HEK293 (cell line): Measurements from ENCODE around the gene ANO9.

Experiments used
- RBAK ChIP-seq: fragments of 450-650 bp; formaldehyde crosslinking; IDR thresholded peaks from 2 replicates; pipeline ENCODE4 v1.5.1; 2016; ENCODE audit warnings: missing biosample characterization, missing genetic modification characterization
- SETDB1 ChIP-seq: IDR thresholded peaks from one replicate; pipeline ENCODE4 v1.6.1; 2017; ENCODE audit warnings: mild to moderate bottlenecking, low read length, moderate library complexity, mixed read lengths; ENCODE audit not compliant: insufficient read length
- SP3 ChIP-seq: fragments of 450-650 bp; formaldehyde crosslinking; IDR thresholded peaks from 2 replicates; pipeline ENCODE4 v1.5.1; 2016; ENCODE audit warnings: missing biosample characterization, missing genetic modification characterization
- ZBTB21 ChIP-seq: fragments of 450-650 bp; formaldehyde crosslinking; IDR thresholded peaks from 2 replicates; pipeline ENCODE4 v1.5.1; 2017; ENCODE audit warnings: missing biosample characterization, missing genetic modification characterization
- ZFP41 ChIP-seq: fragments of 450-650 bp; formaldehyde crosslinking; IDR thresholded peaks from 2 replicates; pipeline ENCODE4 v1.5.1; 2016; ENCODE audit warnings: missing biosample characterization, missing genetic modification characterization, borderline replicate concordance
- ZNF274 ChIP-seq, 2 experiments: fragments of 200-500 bp in 1 of 2; fragments of 450-650 bp in 1 of 2; sonication (Bioruptor generic) in 1 of 2; formaldehyde crosslinking in 1 of 2; IDR thresholded peaks; 2 replicates each; pipeline versions ENCODE4 v1.5.1 to v1.6.1; 2014 to 2016; ENCODE audit warnings: borderline replicate concordance in 1 of 2, inconsistent platforms in 1 of 2, low read length in 1 of 2, missing biosample characterization in 1 of 2, missing genetic modification characterization in 1 of 2
- ZNF558 ChIP-seq: fragments of 450-650 bp; formaldehyde crosslinking; IDR thresholded peaks from 2 replicates; pipeline ENCODE4 v1.5.1; 2016; ENCODE audit warnings: missing biosample characterization, missing genetic modification characterization
- ZNF664 ChIP-seq: fragments of 450-650 bp; formaldehyde crosslinking; IDR thresholded peaks from 2 replicates; pipeline ENCODE4 v1.5.1; 2016; ENCODE audit warnings: missing biosample characterization, missing genetic modification characterization
- TF ChIP-seq, protein P1 (sequence below): fragments of 450-650 bp; formaldehyde crosslinking; IDR thresholded peaks from 2 replicates; pipeline ENCODE4 v1.5.1; 2016; ENCODE audit warnings: missing biosample characterization, missing genetic modification characterization
- TF ChIP-seq, protein P2 (sequence below): fragments of 450-650 bp; formaldehyde crosslinking; IDR thresholded peaks from 2 replicates; pipeline ENCODE4 v1.5.1; 2016; ENCODE audit warnings: missing biosample characterization, missing genetic modification characterization
- TF ChIP-seq, protein P3 (sequence below): fragments of 450-650 bp; formaldehyde crosslinking; IDR thresholded peaks from 2 replicates; pipeline ENCODE4 v1.5.1; 2017; ENCODE audit warnings: missing biosample characterization, missing genetic modification characterization

DNA sequence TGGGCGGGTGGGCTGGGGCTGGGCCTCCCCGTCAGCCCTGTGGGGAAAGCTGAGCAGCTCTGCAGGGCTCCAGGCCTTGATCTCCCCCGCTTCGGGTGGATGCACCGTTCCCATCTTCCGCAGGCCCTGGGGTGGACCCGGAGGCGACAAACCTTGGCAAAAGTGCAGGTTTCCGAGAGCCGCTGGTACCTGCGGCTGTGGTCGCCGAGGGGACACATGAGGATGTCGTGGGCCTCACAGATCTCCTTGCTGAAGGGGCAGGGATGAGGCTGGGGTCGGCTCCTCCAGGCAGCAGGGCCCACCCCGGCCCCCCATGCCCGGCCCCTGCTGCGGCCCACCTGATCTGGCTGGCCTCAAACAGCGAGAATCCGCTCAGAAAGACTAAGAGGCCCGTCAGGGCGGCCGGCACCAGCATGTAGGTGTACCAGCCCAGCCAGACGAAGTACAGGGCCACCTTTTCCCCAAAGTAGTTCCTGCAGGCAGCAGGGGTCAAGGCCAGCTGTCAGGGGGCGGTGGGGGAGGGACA is 11.8 kb downstream of the ANO9 start:
- no peak for TF ChIP-seq SP3
- no peak for TF ChIP-seq ZBTB21 (tag by site-specific recombination)
- TF ChIP-seq, protein P1, sequence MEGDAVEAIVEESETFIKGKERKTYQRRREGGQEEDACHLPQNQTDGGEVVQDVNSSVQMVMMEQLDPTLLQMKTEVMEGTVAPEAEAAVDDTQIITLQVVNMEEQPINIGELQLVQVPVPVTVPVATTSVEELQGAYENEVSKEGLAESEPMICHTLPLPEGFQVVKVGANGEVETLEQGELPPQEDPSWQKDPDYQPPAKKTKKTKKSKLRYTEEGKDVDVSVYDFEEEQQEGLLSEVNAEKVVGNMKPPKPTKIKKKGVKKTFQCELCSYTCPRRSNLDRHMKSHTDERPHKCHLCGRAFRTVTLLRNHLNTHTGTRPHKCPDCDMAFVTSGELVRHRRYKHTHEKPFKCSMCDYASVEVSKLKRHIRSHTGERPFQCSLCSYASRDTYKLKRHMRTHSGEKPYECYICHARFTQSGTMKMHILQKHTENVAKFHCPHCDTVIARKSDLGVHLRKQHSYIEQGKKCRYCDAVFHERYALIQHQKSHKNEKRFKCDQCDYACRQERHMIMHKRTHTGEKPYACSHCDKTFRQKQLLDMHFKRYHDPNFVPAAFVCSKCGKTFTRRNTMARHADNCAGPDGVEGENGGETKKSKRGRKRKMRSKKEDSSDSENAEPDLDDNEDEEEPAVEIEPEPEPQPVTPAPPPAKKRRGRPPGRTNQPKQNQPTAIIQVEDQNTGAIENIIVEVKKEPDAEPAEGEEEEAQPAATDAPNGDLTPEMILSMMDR (tag by site-specific recombination), result no peak
- no peak for TF ChIP-seq SETDB1
- TF ChIP-seq ZNF664, result no peak
- no peak for TF ChIP-seq ZFP41 (tag by site-specific recombination)
- no peak for TF ChIP-seq ZNF558 (tag by site-specific recombination)
- TF ChIP-seq ZNF274 (IDR thresholded peaks at IDR 0.05; ENCODE audit: low read length), result no peak
- no peak for TF ChIP-seq ZNF274 (tag by site-specific recombination; IDR thresholded peaks at IDR 0.05; ENCODE audit: borderline replicate concordance)
- TF ChIP-seq, protein P2, sequence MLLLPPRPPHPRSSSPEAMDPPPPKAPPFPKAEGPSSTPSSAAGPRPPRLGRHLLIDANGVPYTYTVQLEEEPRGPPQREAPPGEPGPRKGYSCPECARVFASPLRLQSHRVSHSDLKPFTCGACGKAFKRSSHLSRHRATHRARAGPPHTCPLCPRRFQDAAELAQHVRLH (tag by site-specific recombination), result no peak
- no peak for TF ChIP-seq RBAK (tag by site-specific recombination)
- TF ChIP-seq, protein P3, sequence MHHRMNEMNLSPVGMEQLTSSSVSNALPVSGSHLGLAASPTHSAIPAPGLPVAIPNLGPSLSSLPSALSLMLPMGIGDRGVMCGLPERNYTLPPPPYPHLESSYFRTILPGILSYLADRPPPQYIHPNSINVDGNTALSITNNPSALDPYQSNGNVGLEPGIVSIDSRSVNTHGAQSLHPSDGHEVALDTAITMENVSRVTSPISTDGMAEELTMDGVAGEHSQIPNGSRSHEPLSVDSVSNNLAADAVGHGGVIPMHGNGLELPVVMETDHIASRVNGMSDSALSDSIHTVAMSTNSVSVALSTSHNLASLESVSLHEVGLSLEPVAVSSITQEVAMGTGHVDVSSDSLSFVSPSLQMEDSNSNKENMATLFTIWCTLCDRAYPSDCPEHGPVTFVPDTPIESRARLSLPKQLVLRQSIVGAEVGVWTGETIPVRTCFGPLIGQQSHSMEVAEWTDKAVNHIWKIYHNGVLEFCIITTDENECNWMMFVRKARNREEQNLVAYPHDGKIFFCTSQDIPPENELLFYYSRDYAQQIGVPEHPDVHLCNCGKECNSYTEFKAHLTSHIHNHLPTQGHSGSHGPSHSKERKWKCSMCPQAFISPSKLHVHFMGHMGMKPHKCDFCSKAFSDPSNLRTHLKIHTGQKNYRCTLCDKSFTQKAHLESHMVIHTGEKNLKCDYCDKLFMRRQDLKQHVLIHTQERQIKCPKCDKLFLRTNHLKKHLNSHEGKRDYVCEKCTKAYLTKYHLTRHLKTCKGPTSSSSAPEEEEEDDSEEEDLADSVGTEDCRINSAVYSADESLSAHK (tag by site-specific recombination), result no peak
